ENCODE results near the gene IFITM2.

DNA sequence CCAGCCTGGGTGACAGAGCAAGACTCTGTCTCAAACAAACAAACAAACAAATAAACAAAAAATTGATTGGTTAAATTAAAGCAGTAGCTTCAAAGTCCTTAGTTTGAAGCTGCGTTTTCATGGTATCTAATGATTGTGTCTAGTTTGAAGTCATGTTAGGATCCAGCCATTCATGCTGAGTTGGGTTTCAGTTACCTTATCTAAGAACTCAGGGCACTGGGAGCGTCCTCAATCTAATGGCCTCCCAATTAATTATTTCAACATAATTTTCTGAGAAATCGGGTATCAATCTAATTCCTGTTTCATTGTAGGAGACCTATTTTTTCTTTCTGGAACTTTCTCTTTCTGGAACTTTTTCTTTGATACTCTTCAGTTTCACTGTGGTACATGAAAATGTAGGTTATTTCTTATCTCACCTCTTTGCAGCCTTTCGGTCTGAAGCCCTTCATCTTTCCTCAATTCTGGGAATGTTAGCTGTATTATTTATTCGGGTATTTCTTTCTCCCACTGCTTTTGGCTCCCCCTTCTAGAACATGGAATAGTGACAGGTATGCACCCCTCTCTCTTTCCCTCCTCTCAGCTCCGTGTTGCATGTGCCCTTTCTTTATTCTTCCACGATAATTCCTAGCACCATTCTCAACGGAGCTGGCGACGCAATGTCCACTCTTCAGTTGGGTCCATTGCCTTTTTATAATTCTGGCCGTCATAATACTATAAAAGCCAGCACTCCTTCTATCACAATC lies 37.4 kb downstream of the IFITM2 start:
- TF ChIP-seq, protein P1, sequence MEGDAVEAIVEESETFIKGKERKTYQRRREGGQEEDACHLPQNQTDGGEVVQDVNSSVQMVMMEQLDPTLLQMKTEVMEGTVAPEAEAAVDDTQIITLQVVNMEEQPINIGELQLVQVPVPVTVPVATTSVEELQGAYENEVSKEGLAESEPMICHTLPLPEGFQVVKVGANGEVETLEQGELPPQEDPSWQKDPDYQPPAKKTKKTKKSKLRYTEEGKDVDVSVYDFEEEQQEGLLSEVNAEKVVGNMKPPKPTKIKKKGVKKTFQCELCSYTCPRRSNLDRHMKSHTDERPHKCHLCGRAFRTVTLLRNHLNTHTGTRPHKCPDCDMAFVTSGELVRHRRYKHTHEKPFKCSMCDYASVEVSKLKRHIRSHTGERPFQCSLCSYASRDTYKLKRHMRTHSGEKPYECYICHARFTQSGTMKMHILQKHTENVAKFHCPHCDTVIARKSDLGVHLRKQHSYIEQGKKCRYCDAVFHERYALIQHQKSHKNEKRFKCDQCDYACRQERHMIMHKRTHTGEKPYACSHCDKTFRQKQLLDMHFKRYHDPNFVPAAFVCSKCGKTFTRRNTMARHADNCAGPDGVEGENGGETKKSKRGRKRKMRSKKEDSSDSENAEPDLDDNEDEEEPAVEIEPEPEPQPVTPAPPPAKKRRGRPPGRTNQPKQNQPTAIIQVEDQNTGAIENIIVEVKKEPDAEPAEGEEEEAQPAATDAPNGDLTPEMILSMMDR (IDR thresholded peaks at IDR 0.05): no peak
- TF ChIP-seq RCOR1 (IDR thresholded peaks at IDR 0.05; ENCODE audit: low read length): no peak
- TF ChIP-seq GABPA (IDR thresholded peaks at IDR 0.05; ENCODE audit: low read depth): no peak
- TF ChIP-seq NRF1 (IDR thresholded peaks at IDR 0.05; ENCODE audit: low read depth, low read length): no peak
- TF ChIP-seq RAD21 (IDR thresholded peaks at IDR 0.05; ENCODE audit: low read length): no peak
- no peak for TF ChIP-seq SIN3A (IDR thresholded peaks at IDR 0.05; ENCODE audit: borderline replicate concordance, low read depth, low read length)
- TF ChIP-seq, protein P2, sequence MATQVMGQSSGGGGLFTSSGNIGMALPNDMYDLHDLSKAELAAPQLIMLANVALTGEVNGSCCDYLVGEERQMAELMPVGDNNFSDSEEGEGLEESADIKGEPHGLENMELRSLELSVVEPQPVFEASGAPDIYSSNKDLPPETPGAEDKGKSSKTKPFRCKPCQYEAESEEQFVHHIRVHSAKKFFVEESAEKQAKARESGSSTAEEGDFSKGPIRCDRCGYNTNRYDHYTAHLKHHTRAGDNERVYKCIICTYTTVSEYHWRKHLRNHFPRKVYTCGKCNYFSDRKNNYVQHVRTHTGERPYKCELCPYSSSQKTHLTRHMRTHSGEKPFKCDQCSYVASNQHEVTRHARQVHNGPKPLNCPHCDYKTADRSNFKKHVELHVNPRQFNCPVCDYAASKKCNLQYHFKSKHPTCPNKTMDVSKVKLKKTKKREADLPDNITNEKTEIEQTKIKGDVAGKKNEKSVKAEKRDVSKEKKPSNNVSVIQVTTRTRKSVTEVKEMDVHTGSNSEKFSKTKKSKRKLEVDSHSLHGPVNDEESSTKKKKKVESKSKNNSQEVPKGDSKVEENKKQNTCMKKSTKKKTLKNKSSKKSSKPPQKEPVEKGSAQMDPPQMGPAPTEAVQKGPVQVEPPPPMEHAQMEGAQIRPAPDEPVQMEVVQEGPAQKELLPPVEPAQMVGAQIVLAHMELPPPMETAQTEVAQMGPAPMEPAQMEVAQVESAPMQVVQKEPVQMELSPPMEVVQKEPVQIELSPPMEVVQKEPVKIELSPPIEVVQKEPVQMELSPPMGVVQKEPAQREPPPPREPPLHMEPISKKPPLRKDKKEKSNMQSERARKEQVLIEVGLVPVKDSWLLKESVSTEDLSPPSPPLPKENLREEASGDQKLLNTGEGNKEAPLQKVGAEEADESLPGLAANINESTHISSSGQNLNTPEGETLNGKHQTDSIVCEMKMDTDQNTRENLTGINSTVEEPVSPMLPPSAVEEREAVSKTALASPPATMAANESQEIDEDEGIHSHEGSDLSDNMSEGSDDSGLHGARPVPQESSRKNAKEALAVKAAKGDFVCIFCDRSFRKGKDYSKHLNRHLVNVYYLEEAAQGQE (IDR thresholded peaks at IDR 0.05; ENCODE audit: low read depth, low read length): no peak
- TF ChIP-seq JUND (IDR thresholded peaks at IDR 0.05): no peak
- TF ChIP-seq TAF1 (IDR thresholded peaks at IDR 0.05; ENCODE audit: borderline replicate concordance, low read depth, low read length): no peak
- no peak for TF ChIP-seq POLR2AphosphoS5 (IDR thresholded peaks at IDR 0.05; ENCODE audit: low read depth, low read length)
